ENCODE results near the gene OTUB2. TPM values are rescaled to one million over a fixed set of nuclear protein-coding genes. Genes with fewer than 3 reads are reported as not detected.

The OTUB2 gene
- polyA plus RNA-seq, 1 of the 3 experiments (the other 2 are of a cell fraction), result 1.4 TPM

GRCh38 chr14:94037954-94038353 lies 11.8 kb downstream of the OTUB2 start:
- POLR2A ChIA-PET, result interaction anchor here (0.8 kb wide), 1 partner anchor 11 kb away, joined by 3 read pairs; no protein-coding TSS in a partner anchor
- H3K4me2 ChIP-seq, result no peak overlapping the region
- WGBS (ENCODE audit: low lambda C conversion rate), result 87% methylated on average over 6 of the region's 9 CpGs

DNA sequence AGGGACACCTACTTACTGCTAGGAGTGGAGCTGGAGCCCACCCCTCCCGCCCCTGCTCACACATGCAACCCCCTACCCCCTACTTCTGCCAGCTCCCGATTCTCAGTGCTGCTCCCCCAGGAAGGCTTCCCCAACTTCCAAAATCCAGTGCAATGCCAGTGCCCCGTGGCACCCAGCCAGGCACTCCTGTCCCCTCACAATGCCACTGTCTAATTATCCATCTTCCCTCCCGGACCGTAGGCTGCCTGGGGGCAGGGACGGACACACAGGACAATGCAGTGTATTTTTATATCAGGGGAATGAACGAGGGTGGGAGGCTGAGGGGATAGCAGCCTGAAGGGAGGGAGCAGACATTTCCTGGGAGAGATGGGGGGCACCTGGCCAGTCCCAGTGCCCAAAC lies 12.4 kb downstream of the OTUB2 start:
- H2AFZ ChIP-seq (ENCODE audit: low read depth), result no peak overlapping the region
- ChIA-PET CTCF (interaction anchor here (1.1 to 10.8 kb wide), 8 partner anchors 10 to 102 kb away, joined by 3 to 132 read pairs (median 16); partner anchors contain the start of gene IFI27L2), POLR2A (interaction anchor here (0.8 kb wide), 1 partner anchor 10 kb away, joined by 3 read pairs; no protein-coding TSS in a partner anchor)

More at GRCh38 chr14:94037954-94038353, 11.8 kb downstream of the OTUB2 start:
- Histone ChIP-seq H3K9me2 (no peaks in the 10 kb centered on the region), H3K4me3 (ENCODE audit: low read depth in 2 of 2, low read length in 1 of 2) (no peak overlapping the region), H3K36me3 (replicated peaks in 1 of 2; ENCODE audit: control insufficient read depth in 1 of 2, insufficient read depth in 2 of 2, low read length in 1 of 2) (no peaks in the 10 kb centered on the region), H3K9me3 (no peaks in the 10 kb centered on the region), H3F3A (replicated peaks; ENCODE audit: insufficient read depth) (no peaks in the 10 kb centered on the region), H3K27me3 (ENCODE audit: insufficient read depth) (no peaks in the 10 kb centered on the region), H3K27ac (ENCODE audit: low read depth in 2 of 2, low read length in 1 of 2) (no peak overlapping the region), H2AFZ (ENCODE audit: low read depth) (no peak overlapping the region), H3K9ac (no peak overlapping the region), H4K20me1 (ENCODE audit: insufficient read depth) (no peaks in the 10 kb centered on the region), H3K79me2 (ENCODE audit: insufficient read depth) (no peaks in the 10 kb centered on the region), H3K4me1 (ENCODE audit: control insufficient read depth in 1 of 2, insufficient read depth in 2 of 2, low read depth in 1 of 2, low read length in 1 of 2) (peaks cover 0 to 13% of the 10 kb centered on the region in 2 experiments; a peak in 1 of 4 replicates)
- CTCF ChIA-PET, result interaction anchor here (1.1 to 10.8 kb wide), 9 partner anchors 10 to 101 kb away, joined by 3 to 132 read pairs (median 11); partner anchors contain the start of gene IFI27L2
- no peak for TF ChIP-seq CTCF (IDR thresholded peaks at IDR 0.05)
- no peak for TF ChIP-seq FOXJ3 (CRISPR knock-in tag; IDR thresholded peaks at IDR 0.05)
- no peak for TF ChIP-seq JUND (IDR thresholded peaks at IDR 0.05)
- TF ChIP-seq FOSL2 (IDR thresholded peaks at IDR 0.05; ENCODE audit: borderline replicate concordance, low read depth), result no peak
- TF ChIP-seq NFIC (IDR thresholded peaks at IDR 0.05; ENCODE audit: borderline replicate concordance), result no peak
- TF ChIP-seq PBX3 (IDR thresholded peaks at IDR 0.05), result no peak
- TF ChIP-seq RCOR1 (IDR thresholded peaks at IDR 0.05; ENCODE audit: low read length), result no peak
- DNase-seq, result no peak

More for the DNA sequence above, 12.4 kb downstream of the OTUB2 start:
- Histone ChIP-seq H3K27ac (ENCODE audit: low read depth in 2 of 2, low read length in 1 of 2) (no peak overlapping the region), H3F3A (replicated peaks; ENCODE audit: insufficient read depth) (no peaks in the 10 kb centered on the region), H3K79me2 (ENCODE audit: insufficient read depth) (no peaks in the 10 kb centered on the region), H3K4me1 (ENCODE audit: control insufficient read depth in 1 of 2, insufficient read depth in 2 of 2, low read depth in 1 of 2, low read length in 1 of 2) (peaks cover 0 to 13% of the 10 kb centered on the region in 2 experiments; a peak in 1 of 4 replicates), H3K9me2 (no peaks in the 10 kb centered on the region), H3K27me3 (ENCODE audit: insufficient read depth) (no peaks in the 10 kb centered on the region), H3K9me3 (no peaks in the 10 kb centered on the region), H4K20me1 (ENCODE audit: insufficient read depth) (no peaks in the 10 kb centered on the region), H3K9ac (no peak overlapping the region), H3K4me2 (no peak overlapping the region), H3K36me3 (replicated peaks in 1 of 2; ENCODE audit: control insufficient read depth in 1 of 2, insufficient read depth in 2 of 2, low read length in 1 of 2) (peaks cover 0 to 3% of the 10 kb centered on the region in 2 experiments), H3K4me3 (ENCODE audit: low read depth in 2 of 2, low read length in 1 of 2) (no peak overlapping the region)
- 77% methylated on average over 6 of the region's 7 CpGs for WGBS (ENCODE audit: low lambda C conversion rate)
- DNase-seq, result no peak
- TF ChIP-seq EZH2phosphoT487 (IDR thresholded peaks at IDR 0.05; ENCODE audit: borderline replicate concordance, low read depth) (no peak), USF2 (IDR thresholded peaks at IDR 0.05; ENCODE audit: borderline replicate concordance, low read depth, low read length) (no peak), RFX5 (IDR thresholded peaks at IDR 0.05; ENCODE audit: low read length) (no peak), SIN3A (IDR thresholded peaks at IDR 0.05; ENCODE audit: borderline replicate concordance, low read depth, low read length) (no peak), FOXJ3 (CRISPR knock-in tag; IDR thresholded peaks at IDR 0.05) (no peak)
